GM23338 (cell line): ENCODE results near the gene PCGF6. TPM values are rescaled to one million over a fixed set of nuclear protein-coding genes. Genes with fewer than 3 reads are reported as not detected.

ENCODE experiments used
- ATAC-seq: fragments of 200-7000 bp; cut with Tn5 transposase; 3 replicates; pipeline ENCODE4 v1.9.1; 2020
- DNase-seq: peaks from one replicate; pipeline ENCODE4 v3.0.0-alpha.2; 2015; ENCODE audit warnings: low spot score
- H2AFZ ChIP-seq: fragments of 200-600 bp; sonication (generic); 2 replicates; pipeline ENCODE4 v1.8.0; 2016; ENCODE audit warnings: antibody characterized with exemption, mild to moderate bottlenecking, moderate library complexity
- H3F3A ChIP-seq: fragments of 200-600 bp; sonication (generic); replicated peaks from 2 replicates; pipeline ENCODE4 v1.8.0; 2017; ENCODE audit warnings: antibody characterized with exemption, mixed run types, low read depth
- H3K27ac ChIP-seq: fragments of 200-600 bp; sonication (generic); 2 replicates; pipeline ENCODE4 v1.6.1; 2016; ENCODE audit warnings: low read depth
- H3K27me3 ChIP-seq: fragments of 200-600 bp; sonication (generic); 2 replicates; pipeline ENCODE4 v1.8.0; 2016; ENCODE audit warnings: mild to moderate bottlenecking, mixed run types, moderate library complexity; ENCODE audit not compliant: insufficient read depth
- H3K36me3 ChIP-seq: fragments of 200-600 bp; sonication (generic); 2 replicates; pipeline ENCODE4 v1.8.0; 2016; ENCODE audit warnings: mild to moderate bottlenecking; ENCODE audit not compliant: insufficient read depth
- H3K4me1 ChIP-seq: fragments of 200-600 bp; sonication (generic); 2 replicates; pipeline ENCODE4 v1.8.0; 2016; ENCODE audit warnings: mild to moderate bottlenecking, moderate library complexity; ENCODE audit not compliant: insufficient read depth
- H3K4me2 ChIP-seq: fragments of 200-600 bp; sonication (generic); 2 replicates; pipeline ENCODE4 v1.7.1; 2017; ENCODE audit warnings: mixed run types
- H3K4me3 ChIP-seq: fragments of 200-600 bp; sonication (generic); 2 replicates; pipeline ENCODE4 v1.6.1; 2016; ENCODE audit warnings: mixed run types
- H3K79me2 ChIP-seq: fragments of 200-600 bp; sonication (generic); replicated peaks from 2 replicates; pipeline ENCODE4 v1.8.0; 2017; ENCODE audit warnings: mild to moderate bottlenecking; ENCODE audit not compliant: insufficient read depth
- H3K9me2 ChIP-seq: fragments of 200-600 bp; sonication (generic); 2 replicates; pipeline ENCODE4 v1.8.0; 2017; ENCODE audit not compliant: insufficient read depth
- H4K20me1 ChIP-seq: fragments of 200-600 bp; sonication (generic); replicated peaks from 2 replicates; pipeline ENCODE4 v1.8.0; 2017; ENCODE audit warnings: mild to moderate bottlenecking; ENCODE audit not compliant: insufficient read depth
- H3K27ac Mint-ChIP-seq: 2 replicates; pipeline ENCODE4 v1.8.0; 2020; ENCODE audit warnings: inconsistent platforms, mild to moderate bottlenecking, moderate library complexity, mixed read lengths
- H3K27me3 Mint-ChIP-seq: 3 replicates; pipeline ENCODE4 v1.8.0; 2022; ENCODE audit warnings: low read depth, mild to moderate bottlenecking, moderate library complexity, mixed read lengths, inconsistent platforms; ENCODE audit not compliant: insufficient read depth, poor library complexity
- H3K36me3 Mint-ChIP-seq: 3 replicates; pipeline ENCODE4 v1.8.0; 2021; ENCODE audit warnings: low read depth, mild to moderate bottlenecking, inconsistent platforms, moderate library complexity, mixed read lengths
- H3K4me1 Mint-ChIP-seq: 3 replicates; pipeline ENCODE4 v1.8.0; 2020; ENCODE audit warnings: mild to moderate bottlenecking, inconsistent platforms, mixed read lengths
- H3K4me3 Mint-ChIP-seq: 3 replicates; pipeline ENCODE4 v1.8.0; 2021; ENCODE audit warnings: moderate library complexity, mild to moderate bottlenecking, inconsistent platforms, mixed read lengths
- H3K9me3 Mint-ChIP-seq: 3 replicates; pipeline ENCODE4 v1.8.0; 2020; ENCODE audit warnings: moderate library complexity, mild to moderate bottlenecking, inconsistent platforms, mixed read lengths
- CREB1 ChIP-seq: fragments of 250-450 bp; sonication (Bioruptor Pico); IDR thresholded peaks from 2 replicates; pipeline ENCODE4 v1.5.0; 2020; ENCODE audit warnings: low read depth, mild to moderate bottlenecking, moderate library complexity
- CTCF ChIP-seq, 2 experiments: fragments of 200-600 bp in 1 of 2; sonication (generic) in 1 of 2; conservative IDR thresholded peaks; 2 replicates each; pipeline versions ENCODE4 v1.5.1 to v1.6.1; 2016 to 2017; ENCODE audit warnings: antibody characterized with exemption in 2 of 2, low read depth in 2 of 2, mild to moderate bottlenecking in 2 of 2, moderate library complexity in 1 of 2
- ETS1 ChIP-seq: IDR thresholded peaks from 2 replicates; pipeline ENCODE4 v1.6.1; 2016; ENCODE audit warnings: antibody characterized with exemption
- EZH2 ChIP-seq: fragments of 200-600 bp; sonication (generic); IDR thresholded peaks from one replicate; pipeline ENCODE4 v1.8.0; 2017; ENCODE audit warnings: antibody characterized with exemption, mild to moderate bottlenecking, low read depth; ENCODE audit not compliant: unreplicated experiment
- EZH2phosphoT487 ChIP-seq: fragments of 200-600 bp; sonication (generic); IDR thresholded peaks from one replicate; pipeline ENCODE4 v1.8.1; 2018; ENCODE audit warnings: antibody characterized with exemption; ENCODE audit not compliant: unreplicated experiment
- JUNB ChIP-seq: IDR thresholded peaks from one replicate; pipeline ENCODE4 v1.6.1; 2016; ENCODE audit warnings: antibody characterized with exemption; ENCODE audit not compliant: unreplicated experiment
- NANOG ChIP-seq: IDR thresholded peaks from 2 replicates; pipeline ENCODE4 v1.6.1; 2016; ENCODE audit warnings: antibody characterized with exemption, borderline replicate concordance
- POLR2AphosphoS5 ChIP-seq: IDR thresholded peaks from 2 replicates; pipeline ENCODE4 v1.6.1; 2016; ENCODE audit warnings: antibody characterized with exemption, low read depth
- REST ChIP-seq: IDR thresholded peaks from one replicate; pipeline ENCODE4 v1.6.1; 2018; ENCODE audit warnings: antibody characterized with exemption; ENCODE audit not compliant: unreplicated experiment
- STAT1 ChIP-seq: IDR thresholded peaks from one replicate; pipeline ENCODE4 v1.6.1; 2016; ENCODE audit warnings: antibody characterized with exemption; ENCODE audit not compliant: unreplicated experiment
- ZNF114 ChIP-seq: fragments of 250-450 bp; sonication (Bioruptor Pico); IDR thresholded peaks from 2 replicates; pipeline ENCODE4 v1.5.0; 2020; ENCODE audit warnings: mild to moderate bottlenecking, moderate library complexity
- ZNF331 ChIP-seq: fragments of 250-450 bp; sonication (Bioruptor Pico); IDR thresholded peaks from 2 replicates; pipeline ENCODE4 v1.5.0; 2020; ENCODE audit warnings: low read depth, mild to moderate bottlenecking, moderate library complexity
- ZNF462 ChIP-seq: fragments of 250-450 bp; sonication (Bioruptor Pico); IDR thresholded peaks from 2 replicates; pipeline ENCODE4 v1.5.0; 2020; ENCODE audit warnings: mild to moderate bottlenecking, moderate library complexity
- polyA plus RNA-seq: library from polyadenylated mRNA; unstranded; fragments of >200 nt; fragmentation: Nextera tagmentation; extraction: Ambion mirVana; gene quantifications from 2 replicates; pipeline ENCODE4 v1.2.1, GENCODE V29; 2016
- total RNA-seq: library from RNA; depleted of rRNA; stranded (reverse); fragments of >200 nt; shearing (Covaris generic); gene quantifications from 2 replicates; pipeline ENCODE4 v1.2.3, GENCODE V29; 2014

The PCGF6 gene
- total and polyA plus RNA-seq, 2 experiments from 2014 or later = 14.0 to 22.3 TPM

- H3K4me3 Mint-ChIP-seq = peak within 1 kb of the TSS; percentile 98
- H3K4me1 Mint-ChIP-seq = peaks cover 20% of the 10 kb centered on the region
- no peaks in the 10 kb centered on the region for H3K27me3 ChIP-seq
- H3K36me3 ChIP-seq = peaks cover 23% of the 10 kb centered on the region
- peak within 1 kb of the TSS; percentile 44; the same call in 1 of the 2 replicates for H2AFZ ChIP-seq
- peaks cover 68% of the 10 kb centered on the region for H3K36me3 Mint-ChIP-seq
- peak within 1 kb of the TSS; percentile 80 for H3K4me3 ChIP-seq
- H3K9me3 Mint-ChIP-seq = no peaks in the 10 kb centered on the region; the same call in 1 of the 3 replicates
- DNase-seq (peak; percentile 100), ATAC-seq (peak; percentile 99)
- H3F3A ChIP-seq = no peaks in the 10 kb centered on the region
- H3K4me1 ChIP-seq = peaks cover 9% of the 10 kb centered on the region
- H3K27ac ChIP-seq = 0 out of 2 replicates have a peak within 1 kb of the TSS, but pooled peaks have one; percentile 14
- no peaks in the 10 kb centered on the region for H3K9me2 ChIP-seq
- peak within 1 kb of the TSS; percentile 97 for H3K27ac Mint-ChIP-seq
- H3K79me2 ChIP-seq = peaks cover 56% of the 10 kb centered on the region
- H3K27me3 Mint-ChIP-seq = peaks cover 4% of the 10 kb centered on the region
- H4K20me1 ChIP-seq = 0 out of 2 replicates have a peak, but pooled peaks cover 11% of the 10 kb centered on the region
- H3K4me2 ChIP-seq = peak within 1 kb of the TSS; percentile 97
- TF ChIP-seq STAT1 (no peak), NANOG (no peak), EZH2phosphoT487 (no peak), ZNF331 (CRISPR knock-in tag) (no peak), JUNB (no peak), POLR2AphosphoS5 (peak; percentile 96), EZH2 (no peak), CREB1 (peak; percentile 59), CTCF (conservative IDR thresholded peaks at IDR 0.05; ENCODE audit: low read depth in 2 of 2) (0 out of 4 replicates have a peak, but pooled peaks of 1 of the 2 experiments have one; percentile 1), ZNF462 (CRISPR knock-in tag) (no peak), ZNF114 (CRISPR knock-in tag) (no peak), REST (no peak), ETS1 (peak; percentile 91)
Observed at GRCh38 chr10:103396067-103396788, 45.3 kb upstream of the PCGF6 start, which contains the start of the genes ATP5MK and PDCD11. TSS of gene ATP5MK (minus strand) at chr10:103396475. CDS start at chr10:103392457, 4,018 bp downstream. TSS of gene PDCD11 (plus strand) at chr10:103396626. CDS start at chr10:103398427, 1,801 bp downstream.
